Adipocyte (in vitro differentiated cells): ENCODE measurements around the gene LMF1.

Experiments
- DNase-seq: peaks from one replicate; pipeline ENCODE4 v3.0.0-alpha.2; 2015; ENCODE audit warnings: low read depth
- H3K27me3 ChIP-seq: replicated peaks from 2 replicates; pipeline ENCODE4 v1.7.0; 2013; ENCODE audit warnings: mild to moderate bottlenecking, low read length, moderate library complexity; ENCODE audit not compliant: control insufficient read depth, insufficient read depth
- H3K36me3 ChIP-seq: 2 replicates; pipeline ENCODE4 v1.7.0; 2013; ENCODE audit warnings: low read length, mild to moderate bottlenecking, moderate library complexity; ENCODE audit not compliant: control insufficient read depth, insufficient read depth, severe bottlenecking
- H3K4me1 ChIP-seq: 2 replicates; pipeline ENCODE4 v1.7.0; 2013; ENCODE audit warnings: mild to moderate bottlenecking, low read length, moderate library complexity; ENCODE audit not compliant: control insufficient read depth, insufficient read depth
- H3K4me3 ChIP-seq: 2 replicates; pipeline ENCODE4 v1.7.0; 2013; ENCODE audit warnings: mild to moderate bottlenecking, low read length, moderate library complexity
- H3K9ac ChIP-seq: 2 replicates; pipeline ENCODE4 v1.7.0; 2013; ENCODE audit warnings: mild to moderate bottlenecking, low read length, moderate library complexity
- H3K9me3 ChIP-seq: 2 replicates; pipeline ENCODE4 v1.7.0; 2013; ENCODE audit warnings: mild to moderate bottlenecking, low read length, moderate library complexity; ENCODE audit not compliant: control insufficient read depth

LMF1 gene

DNA sequence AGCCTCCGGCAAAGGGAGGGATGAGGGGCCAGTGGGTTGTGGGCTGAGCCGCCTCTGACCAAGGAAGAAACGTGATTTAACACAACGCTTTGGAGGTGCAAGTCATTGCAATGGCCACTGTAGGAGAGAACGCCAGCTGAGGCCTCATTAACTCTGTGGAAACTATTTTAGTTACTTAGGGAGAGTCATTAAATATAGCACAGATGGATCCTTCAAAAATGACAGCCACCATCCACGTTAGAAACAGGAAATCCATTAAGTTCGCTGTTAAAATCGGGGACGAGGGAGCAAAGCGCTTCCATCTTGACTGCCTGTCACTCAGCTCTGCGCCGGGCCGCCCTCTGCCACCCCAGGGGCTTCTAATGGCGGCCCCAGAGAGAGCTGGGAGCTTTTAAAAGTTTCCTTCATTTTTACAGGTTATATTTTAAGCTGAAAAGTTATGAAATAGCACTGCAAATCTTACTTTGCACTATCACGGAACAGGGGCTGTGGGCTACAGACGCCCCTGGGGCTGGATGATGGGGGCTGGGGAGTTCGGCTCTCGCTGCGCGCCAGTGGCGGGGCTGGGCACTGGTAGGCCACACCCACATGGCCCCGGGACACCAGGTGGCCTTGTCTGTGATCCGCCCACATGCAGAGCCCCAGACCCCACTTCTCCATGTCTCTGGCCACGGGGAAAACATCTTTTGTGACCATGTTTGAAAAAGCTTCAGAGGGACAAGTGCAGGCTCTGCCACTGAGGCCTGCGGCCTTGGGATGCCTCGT lies 54.6 kb downstream of the LMF1 start:
- Histone ChIP-seq H3K4me1 (peaks cover 15% of the 10 kb centered on the region), H3K36me3 (no peaks in the 10 kb centered on the region), H3K27me3 (no peaks in the 10 kb centered on the region), H3K9me3 (no peaks in the 10 kb centered on the region), H3K9ac (no peak overlapping the region), H3K4me3 (no peak overlapping the region)
- DNase-seq: no peak

DNA sequence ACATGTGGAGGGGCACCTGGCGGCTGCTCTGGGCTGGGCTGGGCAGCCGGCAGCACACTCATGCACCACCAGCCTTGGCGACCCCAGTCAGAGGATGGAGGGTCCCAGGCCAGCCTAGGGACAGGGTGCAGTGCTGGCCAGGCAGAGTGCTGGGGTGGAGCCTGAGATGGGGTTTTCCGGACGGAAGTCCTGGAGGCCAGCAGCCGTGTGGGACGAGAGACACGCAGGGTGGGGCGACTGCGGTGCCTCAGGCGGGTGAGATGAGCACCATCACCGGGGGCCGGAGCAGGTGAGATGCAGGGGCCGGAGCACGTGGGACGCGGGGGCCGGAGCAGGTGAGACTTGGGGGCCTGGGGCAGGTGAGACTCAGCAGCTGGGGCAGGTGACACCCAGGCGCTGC lies 55.2 kb downstream of the LMF1 start:
- H3K4me3 ChIP-seq: no peak overlapping the region
- H3K9me3 ChIP-seq: no peaks in the 10 kb centered on the region
- no peak overlapping the region for H3K9ac ChIP-seq
- peaks cover 8% of the 10 kb centered on the region for H3K4me1 ChIP-seq
- DNase-seq: no peak
- H3K27me3 ChIP-seq: no peaks in the 10 kb centered on the region
- no peaks in the 10 kb centered on the region for H3K36me3 ChIP-seq

DNA sequence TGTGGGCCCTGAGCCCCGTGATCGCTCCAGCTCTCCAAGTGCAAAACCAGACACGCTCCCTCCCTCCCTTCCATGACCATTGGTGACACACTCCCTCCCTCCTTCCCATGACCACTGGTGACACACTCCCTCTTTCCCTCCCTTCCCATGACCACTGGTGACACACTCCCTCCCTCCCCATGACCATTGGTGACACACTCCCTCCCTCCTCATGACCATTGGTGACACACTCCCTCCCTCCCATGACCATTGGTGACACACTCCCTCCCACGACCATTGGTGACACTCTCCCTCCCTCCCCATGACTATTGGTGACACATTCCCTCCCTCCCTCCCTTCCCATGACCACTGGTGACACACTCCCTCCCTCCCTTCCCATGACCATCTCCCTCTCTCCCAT lies 56.3 kb downstream of the LMF1 start:
- no peak for DNase-seq
- Histone ChIP-seq H3K9ac (no peak overlapping the region), H3K9me3 (no peaks in the 10 kb centered on the region), H3K4me3 (no peak overlapping the region), H3K27me3 (no peaks in the 10 kb centered on the region), H3K36me3 (peaks cover 7% of the 10 kb centered on the region), H3K4me1 (no peaks in the 10 kb centered on the region)

DNA sequence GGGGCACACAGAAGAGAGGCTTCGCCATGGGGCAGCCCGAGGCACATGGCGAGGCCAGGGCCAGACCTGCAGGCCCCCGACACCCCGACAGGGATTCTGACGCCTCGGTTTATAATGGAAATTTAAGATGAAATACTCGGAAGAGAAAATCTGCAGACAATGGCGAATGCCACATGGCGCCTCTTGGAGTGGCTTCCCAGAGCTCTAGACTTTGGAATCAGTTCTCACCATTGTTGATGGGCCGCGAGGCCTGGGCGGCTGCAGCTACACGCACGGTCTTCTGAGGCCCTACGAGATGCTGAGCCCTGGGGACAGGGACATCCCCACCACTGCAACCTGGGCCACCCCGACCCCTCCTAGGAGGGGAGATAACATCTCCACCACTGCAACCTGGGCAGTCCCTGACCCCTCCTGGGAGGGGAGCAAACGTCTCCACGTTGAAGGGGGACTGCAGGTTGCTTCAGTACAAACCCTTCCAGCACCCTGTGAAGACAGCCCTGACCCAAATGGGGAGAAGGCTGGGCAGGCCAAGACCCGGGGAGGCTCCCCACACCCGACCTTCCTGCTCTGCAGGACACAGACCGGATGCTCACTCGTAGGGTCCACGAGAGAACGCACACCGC lies 56.9 kb downstream of the LMF1 start:
- Histone ChIP-seq H3K4me1 (no peaks in the 10 kb centered on the region), H3K4me3 (no peak overlapping the region), H3K9me3 (no peaks in the 10 kb centered on the region), H3K27me3 (no peaks in the 10 kb centered on the region), H3K9ac (no peak overlapping the region), H3K36me3 (peaks cover 9% of the 10 kb centered on the region)
- DNase-seq: no peak

DNA sequence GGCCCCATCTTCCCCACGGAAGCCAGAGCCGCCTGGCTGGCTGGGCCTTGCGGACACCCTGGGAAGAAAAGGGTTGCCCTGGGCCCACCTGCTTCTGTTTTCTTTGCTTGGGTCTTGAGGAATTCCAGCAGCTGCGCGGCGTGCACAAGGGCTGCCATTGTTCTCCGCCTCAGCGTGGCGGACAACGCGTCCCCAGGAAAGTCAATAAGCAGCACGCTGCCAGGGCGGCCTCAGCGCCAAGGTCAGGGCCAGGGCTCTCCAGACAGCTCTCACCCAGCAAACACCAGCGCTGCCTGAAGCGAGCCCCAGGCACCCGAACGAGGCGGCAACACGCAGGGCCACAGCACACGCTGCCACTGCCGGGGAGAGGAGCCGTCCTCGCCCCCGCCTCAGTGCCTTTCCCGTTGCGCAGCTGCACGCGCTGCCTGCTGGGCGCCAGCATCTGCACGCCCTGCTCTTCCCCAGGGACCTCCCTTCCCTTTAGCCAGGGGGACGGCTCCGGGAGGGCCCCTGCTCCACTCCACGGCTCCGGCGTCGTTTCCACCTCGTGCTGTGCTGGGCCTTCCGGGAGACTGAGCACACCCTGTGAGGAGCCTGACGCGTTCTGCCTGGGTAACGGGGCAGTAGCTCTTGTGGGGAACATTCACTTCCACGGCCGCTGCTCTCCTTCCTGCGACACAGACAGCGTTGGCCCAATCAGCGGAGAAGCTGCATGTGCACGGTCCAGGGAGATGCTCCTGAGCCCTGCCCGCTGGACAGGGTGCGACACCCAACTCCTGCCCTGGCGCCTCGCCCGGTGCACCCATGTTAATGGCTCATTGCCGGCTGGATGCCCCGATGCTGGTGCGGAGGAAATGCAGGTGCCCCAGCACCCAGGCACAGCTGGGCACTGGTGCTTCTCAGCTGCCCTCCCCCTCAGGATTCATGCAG lies 57.8 kb downstream of the LMF1 start:
- Histone ChIP-seq H3K9me3 (no peaks in the 10 kb centered on the region), H3K27me3 (no peaks in the 10 kb centered on the region), H3K4me3 (no peak overlapping the region), H3K4me1 (no peaks in the 10 kb centered on the region), H3K9ac (no peak overlapping the region), H3K36me3 (peaks cover 9% of the 10 kb centered on the region)
- DNase-seq: no peak

DNA sequence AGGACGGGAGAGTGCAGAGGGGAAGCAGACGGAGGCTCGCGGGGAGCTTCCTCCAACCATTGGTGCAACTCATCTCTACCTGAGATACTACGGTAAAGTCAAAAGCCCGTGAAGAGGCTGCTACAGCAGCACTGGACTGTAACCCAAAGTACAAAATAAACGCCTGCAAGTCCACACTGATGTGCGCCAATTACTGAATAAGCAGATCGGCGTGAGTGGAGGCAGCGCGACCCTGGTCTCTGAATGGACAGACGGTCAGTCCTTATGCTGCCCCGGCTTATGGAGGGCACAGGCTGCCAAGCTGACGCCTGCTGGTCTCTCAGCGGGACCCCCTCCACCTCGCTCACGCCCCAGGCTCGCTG lies 58.5 kb downstream of the LMF1 start:
- Histone ChIP-seq H3K4me1 (no peaks in the 10 kb centered on the region), H3K9me3 (no peaks in the 10 kb centered on the region), H3K27me3 (no peaks in the 10 kb centered on the region), H3K4me3 (no peak overlapping the region), H3K9ac (no peak overlapping the region), H3K36me3 (peaks cover 15% of the 10 kb centered on the region)
- DNase-seq: no peak

DNA sequence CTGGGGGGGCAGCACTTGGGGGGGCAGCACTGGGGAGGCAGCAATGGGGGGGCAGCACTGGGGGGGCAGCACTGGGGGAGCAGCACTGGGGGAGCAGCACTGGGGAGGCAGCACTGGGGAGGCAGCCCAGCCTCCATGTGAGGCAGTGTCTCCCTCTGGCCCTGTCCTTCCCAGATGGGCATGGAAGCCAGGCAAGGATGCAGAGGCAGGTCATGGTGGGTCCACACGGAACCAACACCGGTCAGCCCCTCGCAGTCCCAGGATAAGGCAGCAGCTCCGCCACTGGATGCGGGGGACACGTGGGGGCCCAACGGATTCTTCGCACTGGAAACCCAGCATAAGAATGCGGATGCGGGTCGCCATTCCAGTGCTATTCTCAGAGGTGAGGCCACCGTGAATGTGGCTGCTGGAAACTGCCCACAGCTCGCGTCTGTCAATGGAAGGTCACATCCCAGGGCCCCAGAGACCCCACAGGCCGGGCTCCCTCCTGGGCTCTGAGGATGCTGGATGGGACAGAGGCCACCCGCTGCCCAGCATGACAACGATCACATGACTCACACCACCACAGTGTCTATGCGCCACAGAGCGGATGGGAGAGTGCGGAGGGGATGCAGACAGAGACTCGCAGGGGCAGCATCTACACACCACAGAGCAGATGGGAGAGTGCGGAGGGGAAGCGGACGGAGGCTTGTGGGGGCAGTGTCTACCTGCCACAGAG lies 59.0 kb downstream of the LMF1 start:
- no peak for DNase-seq
- Histone ChIP-seq H3K36me3 (peaks cover 18% of the 10 kb centered on the region), H3K27me3 (no peaks in the 10 kb centered on the region)

DNA sequence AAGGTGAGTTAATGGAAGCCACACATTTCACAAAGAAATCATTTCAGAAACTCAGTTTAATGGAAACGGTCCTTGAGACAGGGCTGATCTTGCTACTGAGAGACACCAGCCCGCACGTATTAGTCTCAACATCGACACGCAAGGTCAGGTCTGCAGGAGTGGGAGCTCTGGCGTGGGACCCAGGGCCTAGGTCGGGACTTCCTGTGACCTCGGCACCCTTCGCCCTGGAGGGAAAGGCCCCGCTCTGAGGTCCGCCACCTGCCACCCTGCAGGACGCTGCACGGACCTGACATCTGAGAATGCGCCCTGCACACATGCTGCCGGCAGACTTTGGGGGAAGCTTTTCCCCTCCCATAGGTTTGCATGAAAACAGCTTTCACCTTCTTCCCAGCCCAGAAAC lies 59.7 kb downstream of the LMF1 start:
- Histone ChIP-seq H3K4me1 (no peaks in the 10 kb centered on the region), H3K4me3 (no peak overlapping the region), H3K36me3 (peaks cover 23% of the 10 kb centered on the region)

More for the DNA sequence above, 59.0 kb downstream of the LMF1 start:
- no peak overlapping the region for H3K9ac ChIP-seq
- H3K4me1 ChIP-seq: no peaks in the 10 kb centered on the region
- H3K9me3 ChIP-seq: no peaks in the 10 kb centered on the region
- no peak overlapping the region for H3K4me3 ChIP-seq

DNA sequence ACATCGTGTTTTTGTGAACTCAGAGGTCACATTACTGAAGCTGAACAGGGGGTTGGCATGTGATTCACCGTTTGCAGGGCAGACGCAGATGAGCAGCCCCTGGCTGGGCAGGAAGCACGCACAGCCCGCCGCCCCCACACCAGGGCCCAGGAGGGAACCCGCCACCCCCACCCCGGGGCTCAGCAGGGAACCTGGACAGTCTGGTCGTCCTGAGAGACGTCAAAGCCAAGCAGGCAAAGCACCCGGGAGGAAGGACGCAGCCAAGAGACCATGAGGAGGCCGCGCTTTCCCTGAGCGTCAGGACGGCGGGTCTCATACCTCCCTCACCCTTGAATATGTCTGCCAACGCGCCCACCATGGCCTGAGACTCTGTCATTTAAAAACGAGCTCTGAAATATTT lies 60.6 kb downstream of the LMF1 start:
- no peak for DNase-seq
- Histone ChIP-seq H3K27me3 (no peaks in the 10 kb centered on the region), H3K9ac (no peak overlapping the region), H3K4me3 (no peak overlapping the region), H3K9me3 (no peaks in the 10 kb centered on the region), H3K4me1 (no peaks in the 10 kb centered on the region), H3K36me3 (peaks cover 32% of the 10 kb centered on the region)

More for the DNA sequence above, 59.7 kb downstream of the LMF1 start:
- Histone ChIP-seq H3K27me3 (no peaks in the 10 kb centered on the region), H3K9ac (no peak overlapping the region), H3K9me3 (no peaks in the 10 kb centered on the region)
- DNase-seq: no peak

DNA sequence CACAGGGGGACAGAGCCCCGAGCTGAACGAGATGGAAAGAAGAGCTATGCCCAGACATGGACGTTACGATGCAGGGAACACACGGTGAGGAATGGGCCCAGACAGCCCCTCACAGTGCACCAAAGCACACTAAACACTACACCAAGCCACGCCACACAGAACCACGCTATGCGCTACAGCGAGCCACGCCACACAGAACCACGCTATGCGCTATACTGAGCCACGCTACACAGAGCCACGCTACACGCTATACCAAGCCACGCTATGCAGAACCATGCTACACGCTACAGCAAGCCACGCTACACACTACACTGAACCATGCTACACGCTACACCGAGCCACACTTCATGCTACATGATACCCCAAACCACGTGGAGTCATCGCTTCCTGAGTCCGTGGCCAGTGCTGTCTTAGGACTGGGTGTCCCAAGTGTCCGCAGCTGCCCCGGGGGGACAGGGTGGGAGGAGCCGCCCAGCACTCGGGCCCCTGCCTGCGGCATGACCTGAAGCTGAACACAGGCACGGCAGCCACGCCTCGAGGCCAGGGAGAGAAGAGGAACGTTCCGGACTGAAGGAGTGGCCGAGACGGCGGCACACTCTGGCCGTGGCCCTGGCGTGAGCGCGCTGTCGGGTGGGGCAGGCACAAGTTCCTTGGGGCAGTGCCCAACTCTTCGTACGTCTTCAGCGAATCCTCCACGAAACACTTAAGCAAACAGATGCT lies 61.3 kb downstream of the LMF1 start:
- Histone ChIP-seq H3K4me1 (no peaks in the 10 kb centered on the region), H3K27me3 (no peaks in the 10 kb centered on the region), H3K4me3 (no peak overlapping the region), H3K9me3 (no peaks in the 10 kb centered on the region), H3K36me3 (peaks cover 34% of the 10 kb centered on the region), H3K9ac (no peak overlapping the region)
- DNase-seq: no peak
